OCI-M2 (cell line): ENCODE measurements around the gene MPV17L2.

Experiments used
- DNase-seq: peaks from one replicate; lab custom pipeline; 2025; ENCODE audit not compliant: unreplicated experiment; lab: John Stamatoyannopoulos, UW

The MPV17L2 gene

GRCh38 chr19:18232540-18233223, 39.7 kb downstream of the MPV17L2 start:
- no peak for DNase-seq

- no peak for DNase-seq
Measured at GRCh38 chr19:18233224-18233825, 40.3 kb downstream of the MPV17L2 start.

- no peak for DNase-seq
Measured at GRCh38 chr19:18234194-18234593, 41.2 kb downstream of the MPV17L2 start.

GRCh38 chr19:18239303-18239702, 46.3 kb downstream of the MPV17L2 start:
- DNase-seq = no peak

- DNase-seq = no peak
Measured at GRCh38 chr19:18245297-18245696, 52.3 kb downstream of the MPV17L2 start.
